NCI-H748 treated with DMSO at 0.1 percent for 48 hours (cell line): Measurements from ENCODE around the gene ASIC3.
A peak's percentile ranks its signal among the peaks of the same experiment; 100 is the strongest.

Experiments used
- DNase-seq: peaks from one replicate; lab custom pipeline; 2025; lab: John Stamatoyannopoulos, UW

Gene ASIC3

DNA sequence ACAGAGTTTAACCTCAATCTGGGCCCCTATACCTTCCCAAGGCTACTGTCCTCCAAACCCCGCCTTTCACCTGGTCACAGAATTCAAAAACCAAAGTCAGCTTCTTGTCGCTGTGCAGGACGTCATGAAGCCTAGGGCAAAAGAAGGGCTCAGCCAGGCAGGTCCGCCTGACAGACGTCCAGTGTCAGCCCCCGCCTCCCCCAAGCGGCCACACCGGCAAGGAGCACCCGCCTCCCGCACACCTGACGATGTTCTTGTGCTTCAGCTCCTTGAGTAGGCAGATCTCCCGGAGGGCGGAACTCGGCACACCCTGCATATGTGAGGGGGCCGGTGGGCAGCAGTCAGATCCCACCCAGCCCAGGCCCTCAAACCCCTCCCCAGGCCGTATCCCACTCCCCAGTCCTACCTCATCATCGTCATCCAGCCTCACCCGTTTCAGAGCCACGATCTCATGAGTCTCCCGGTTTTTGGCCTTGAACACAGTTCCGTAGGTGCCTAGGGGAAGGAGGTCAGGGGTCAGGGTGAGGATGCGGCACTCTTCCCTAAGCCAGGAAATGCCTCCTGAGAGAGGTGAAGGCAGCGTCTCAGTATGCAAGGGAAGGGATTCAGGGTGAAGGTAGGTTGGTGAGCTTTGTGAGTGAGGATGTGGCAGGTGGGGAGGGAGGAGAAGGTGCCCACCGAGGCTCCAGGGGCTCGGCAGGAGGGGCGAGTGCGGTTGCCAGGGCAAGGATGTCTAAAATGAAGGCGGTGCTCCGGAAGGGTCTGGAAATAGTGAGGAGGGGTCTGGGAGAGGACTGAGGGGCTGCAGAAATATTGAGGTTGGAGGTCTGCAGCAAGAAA lies 8.6 kb downstream of the ASIC3 start:
- DNase-seq = no peak

DNA sequence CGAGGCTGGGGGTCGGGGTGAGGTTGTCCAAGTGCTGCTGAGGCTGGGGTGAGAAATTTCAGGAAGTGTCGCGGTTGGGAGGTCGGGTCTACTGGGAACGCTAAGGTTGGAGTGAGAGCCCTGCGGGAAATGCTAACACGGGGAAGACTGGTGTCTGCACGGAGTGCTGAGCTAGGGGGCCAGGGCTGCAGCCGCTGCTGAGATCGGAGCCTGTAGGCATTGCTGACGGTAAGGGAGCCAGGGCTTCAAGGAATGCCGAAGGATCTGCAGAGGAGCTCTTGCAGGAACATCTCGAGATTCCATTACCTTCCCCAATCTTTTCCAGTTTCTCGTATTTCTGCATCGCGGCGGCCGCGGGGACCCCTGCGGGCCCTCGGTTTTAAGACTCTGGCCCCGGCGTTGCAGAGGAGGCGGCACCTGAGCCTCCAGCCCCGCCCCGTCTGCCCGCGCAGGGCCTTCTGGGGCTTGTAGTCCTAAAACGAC lies 9.2 kb downstream of the ASIC3 start, which contains the start of gene CDK5:
CDK5 (minus strand) TSS at position 392 of the 483 bp plus-strand sequence; CDS start at position 343, 49 bp downstream.
- DNase-seq = peak; percentile 49

DNA sequence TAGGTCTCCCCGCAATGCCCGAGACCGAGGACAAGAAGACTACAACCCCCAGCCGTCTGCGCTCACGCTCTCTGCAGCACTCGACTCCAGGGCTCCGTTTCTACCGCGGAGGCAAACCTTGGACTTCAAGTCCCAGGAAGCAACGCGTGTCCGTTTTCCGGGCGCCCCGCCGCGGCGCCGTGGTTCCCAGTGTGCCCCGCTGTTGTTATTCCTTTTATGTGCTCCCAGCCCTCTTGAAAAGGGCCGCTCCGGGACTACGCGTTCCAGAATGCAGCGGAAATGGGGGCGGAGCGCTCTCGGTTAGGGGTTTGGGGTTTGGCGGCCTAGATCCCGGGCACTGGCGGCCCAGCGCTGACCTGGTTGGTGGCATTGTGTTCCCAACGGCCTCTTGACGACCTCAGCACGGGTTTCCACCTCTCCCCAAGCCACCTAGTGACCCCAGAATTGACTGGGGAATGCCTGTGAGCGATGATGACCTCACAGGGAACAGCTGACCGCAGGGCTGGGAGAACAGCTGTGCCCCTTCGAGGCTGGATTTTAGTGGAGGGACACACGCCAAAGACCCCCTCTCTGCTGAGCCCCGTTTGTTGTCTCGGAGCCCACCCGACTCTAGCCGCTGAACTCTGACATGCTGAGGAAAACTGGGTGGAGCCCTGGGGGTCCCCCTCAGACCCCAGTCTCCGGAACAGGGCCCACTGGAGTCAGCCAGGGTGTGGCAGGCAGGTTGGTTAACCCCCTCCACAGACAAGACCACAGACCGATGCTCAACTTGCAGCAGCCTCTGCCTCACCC lies 9.9 kb downstream of the ASIC3 start:
- peak; percentile 97 for DNase-seq

DNA sequence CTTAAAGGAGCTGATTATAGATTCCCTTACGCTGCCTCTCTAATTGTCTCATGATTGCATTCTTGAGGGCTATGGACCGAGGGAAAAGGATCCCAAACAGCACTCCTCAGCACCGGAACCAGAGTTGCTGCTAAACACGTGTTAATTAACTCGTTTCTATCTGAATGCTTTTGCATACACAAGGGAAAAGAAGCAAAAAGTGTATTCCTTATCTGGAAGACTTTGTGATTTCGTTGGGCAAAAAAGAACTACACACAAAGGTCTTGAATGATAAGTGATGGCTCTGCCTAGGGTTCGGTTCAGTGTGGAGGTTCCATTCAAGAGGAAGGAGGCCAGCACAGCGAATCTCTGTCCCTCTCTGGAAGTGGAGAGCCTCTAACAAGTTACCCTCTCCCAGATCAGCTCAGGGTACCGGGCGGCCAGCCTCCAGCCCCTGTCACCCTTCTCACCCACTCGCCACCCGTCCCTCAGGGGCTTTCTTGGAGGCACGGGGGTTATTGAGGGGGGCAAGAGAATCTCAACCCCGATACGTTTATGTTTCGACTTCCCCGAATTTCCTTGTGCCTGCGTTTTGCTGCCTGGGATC lies 10.5 kb downstream of the ASIC3 start:
- DNase-seq = no peak

DNA sequence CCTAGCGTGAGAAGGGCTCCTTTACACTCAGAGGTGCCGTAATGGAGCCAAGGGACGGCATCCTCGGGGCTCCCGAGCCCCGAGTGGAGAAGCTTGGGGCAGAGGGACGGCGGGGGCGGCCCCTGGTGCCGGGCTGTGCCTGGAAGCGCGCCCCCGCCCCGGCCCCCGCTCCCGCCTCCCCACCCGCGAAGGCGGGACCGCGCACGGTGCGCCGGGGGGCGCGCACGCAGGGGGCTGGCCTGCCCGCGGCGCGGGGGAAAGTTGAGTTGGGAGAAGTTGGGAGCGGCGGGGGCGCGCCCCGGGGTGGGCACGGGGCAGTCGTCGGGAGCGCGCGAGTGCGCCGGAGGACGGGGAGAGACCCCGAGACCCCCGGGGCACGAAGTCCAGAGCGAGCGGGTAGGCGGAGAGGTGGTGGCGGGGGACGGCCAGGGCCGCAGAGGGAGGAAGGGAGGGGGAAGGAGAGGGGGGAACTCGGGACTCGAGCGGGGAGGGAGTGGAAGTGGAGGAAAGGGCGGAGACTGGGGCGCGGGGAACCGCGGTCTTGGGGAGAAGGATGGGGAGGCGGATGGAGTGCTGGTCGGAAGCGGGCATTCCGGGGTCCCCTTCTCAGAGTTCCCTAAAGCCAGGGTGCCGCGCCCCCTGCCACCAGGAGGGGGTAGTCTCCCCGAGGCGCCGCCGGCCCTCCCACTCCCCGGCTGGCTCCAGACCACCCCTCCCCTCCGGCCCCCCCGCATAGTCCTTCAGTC lies 11.2 kb downstream of the ASIC3 start, which contains the start of gene SLC4A2:
SLC4A2 (plus strand) TSS at position 223 of the 746 bp plus-strand sequence. CDS start 2,399 bp downstream, outside the sequence.
- peak; percentile 39 for DNase-seq

DNA sequence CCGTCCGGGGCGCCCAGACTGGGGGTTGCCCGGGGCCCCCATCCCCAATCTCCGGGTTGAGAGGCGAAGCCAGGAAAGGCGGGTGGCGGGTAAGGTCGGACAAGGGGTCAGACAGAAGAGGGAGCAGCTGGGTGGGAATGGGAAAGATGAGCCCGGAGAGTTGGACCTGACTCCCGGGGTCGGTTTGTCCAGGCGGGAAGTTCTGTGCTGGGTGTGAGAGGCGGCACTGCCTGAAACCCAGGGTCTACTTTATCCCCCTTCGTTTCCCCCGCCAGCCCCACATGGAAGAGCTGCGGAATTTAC lies 11.7 kb downstream of the ASIC3 start:
- DNase-seq = no peak

DNA sequence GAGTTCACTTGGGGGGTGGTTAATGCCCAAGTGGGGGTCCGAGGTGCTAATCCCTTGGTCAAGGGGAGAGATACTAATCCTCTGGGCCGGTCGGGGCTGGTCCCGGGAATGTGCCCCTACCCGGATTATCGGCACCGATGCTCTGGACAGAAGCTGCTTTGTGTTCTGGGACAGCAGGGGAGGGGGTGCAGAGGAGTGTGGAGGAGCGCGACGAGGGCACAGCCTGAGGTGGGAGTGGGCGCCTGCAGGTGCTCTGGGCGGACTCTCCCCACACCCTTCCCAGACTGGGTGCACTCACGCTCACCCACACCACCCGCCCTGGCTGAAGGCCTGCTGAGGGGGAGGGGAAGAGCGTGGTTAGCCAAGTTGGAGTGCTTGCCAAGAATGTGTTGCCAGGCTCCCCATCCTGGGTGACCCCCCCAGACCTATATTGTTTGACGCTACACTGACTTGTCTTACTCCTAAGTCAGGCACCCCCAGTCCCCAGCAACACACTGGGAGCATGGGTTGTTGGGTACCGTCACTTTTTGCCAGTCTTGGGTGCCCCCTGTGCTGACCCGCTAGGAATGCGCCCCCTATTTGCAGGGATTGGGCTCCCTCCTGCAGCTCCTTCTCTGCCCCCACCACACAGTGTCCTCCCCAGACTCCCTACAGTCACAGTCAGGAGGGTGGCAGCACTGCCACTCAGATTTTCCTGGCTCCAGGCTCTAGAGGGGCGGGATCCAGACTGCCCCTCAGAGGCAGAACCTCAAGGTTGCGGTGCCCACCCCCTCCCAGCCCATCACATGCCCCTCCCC lies 12.3 kb downstream of the ASIC3 start:
- no peak for DNase-seq

DNA sequence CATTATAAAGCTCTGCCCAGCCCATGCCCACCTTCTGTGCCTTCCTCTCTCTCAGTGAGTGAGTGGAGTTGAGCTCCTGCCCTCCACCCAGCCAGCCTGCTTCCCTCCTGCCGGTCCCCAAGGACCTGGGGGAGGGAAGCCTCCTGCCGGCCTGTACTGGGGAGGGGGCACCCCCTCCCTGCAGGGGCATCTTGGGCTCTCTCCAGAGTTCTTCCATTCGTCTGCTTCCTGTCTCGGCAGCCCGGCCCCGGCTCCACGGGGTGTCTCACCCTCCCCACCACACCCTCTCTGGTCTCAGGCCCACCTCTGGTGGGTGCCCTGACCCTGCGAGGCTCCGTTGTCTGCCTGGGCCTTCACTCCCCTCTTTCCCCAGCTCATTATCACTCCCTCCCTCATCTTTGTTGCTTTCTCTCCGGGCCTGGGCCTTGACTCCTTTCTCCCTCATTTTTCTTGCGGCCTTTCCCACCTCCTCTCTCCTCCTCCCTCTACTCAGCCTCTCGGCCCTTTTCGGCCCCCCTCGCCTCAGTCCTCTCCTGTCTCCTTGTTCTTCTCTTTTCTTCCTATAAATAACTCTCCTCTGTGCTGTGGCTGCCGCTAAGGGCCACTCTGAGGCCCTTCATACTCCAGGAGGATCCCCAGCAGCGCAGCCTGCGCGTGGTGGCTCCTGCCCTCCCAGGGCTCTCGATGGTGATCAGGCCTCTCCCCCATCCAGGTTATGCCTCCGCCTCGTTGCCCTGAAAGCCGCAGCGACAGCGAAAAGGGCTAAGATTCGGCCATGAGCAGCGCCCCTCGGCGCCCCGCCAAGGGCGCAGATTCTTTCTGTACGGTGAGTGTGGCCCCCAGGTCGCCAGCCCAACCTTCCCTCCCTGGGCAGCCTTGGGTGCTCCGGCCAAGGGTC lies 13.1 kb downstream of the ASIC3 start:
- no peak for DNase-seq

DNA sequence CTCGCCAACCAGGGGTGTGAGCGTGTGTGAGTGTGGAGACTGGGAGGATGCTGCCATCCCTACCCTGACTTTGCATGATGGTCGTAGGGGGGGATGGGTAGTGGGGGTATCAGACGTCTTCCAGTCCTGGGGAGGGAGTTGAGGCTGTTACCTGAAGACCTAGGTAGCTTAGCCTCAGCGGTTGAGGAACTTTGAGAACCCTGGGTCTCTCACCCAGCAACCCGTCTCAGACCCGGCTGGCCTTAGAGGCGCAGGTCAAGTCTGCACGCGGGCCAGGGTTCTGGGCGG lies 13.7 kb downstream of the ASIC3 start:
- no peak for DNase-seq

DNA sequence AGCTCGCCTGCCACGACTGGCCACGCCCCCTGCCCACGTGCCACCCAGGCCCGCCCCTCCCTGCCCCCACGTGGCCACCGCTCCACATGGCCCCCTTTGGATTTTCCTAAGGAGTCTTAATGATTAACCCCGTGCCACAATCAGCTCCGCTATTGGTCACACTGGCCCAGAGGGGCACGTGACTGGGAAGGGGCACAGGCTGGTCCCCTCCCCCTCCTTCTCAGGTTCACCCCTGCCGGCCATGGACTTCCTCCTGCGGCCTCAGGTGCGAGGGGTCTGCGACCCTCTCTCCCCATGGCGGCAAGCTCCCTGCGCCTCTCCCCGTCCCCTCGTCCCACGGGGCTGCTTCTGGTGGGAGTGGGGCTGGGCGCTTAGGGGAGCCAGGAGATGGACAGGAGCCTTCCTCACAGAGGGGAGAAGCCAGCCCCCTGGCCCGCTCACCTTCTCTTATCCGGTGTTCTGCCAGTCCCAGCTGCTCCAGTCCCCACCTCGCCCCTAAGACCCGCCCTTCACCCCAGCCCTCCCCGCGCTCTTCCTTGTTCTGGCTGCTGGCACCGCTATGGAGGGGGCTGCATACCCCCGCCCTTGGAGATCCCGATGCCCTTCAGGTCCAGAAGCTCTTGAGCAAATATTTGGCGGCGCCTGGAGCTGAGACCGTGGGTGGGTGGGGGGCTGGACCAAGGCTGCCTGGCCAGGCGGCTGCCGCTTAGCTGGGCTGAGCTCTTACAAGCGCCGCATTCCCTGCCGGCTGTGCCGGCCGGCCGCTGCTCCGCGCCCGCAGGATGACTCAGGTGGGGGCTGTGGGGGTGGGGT lies 14.3 kb downstream of the ASIC3 start:
- DNase-seq = no peak

DNA sequence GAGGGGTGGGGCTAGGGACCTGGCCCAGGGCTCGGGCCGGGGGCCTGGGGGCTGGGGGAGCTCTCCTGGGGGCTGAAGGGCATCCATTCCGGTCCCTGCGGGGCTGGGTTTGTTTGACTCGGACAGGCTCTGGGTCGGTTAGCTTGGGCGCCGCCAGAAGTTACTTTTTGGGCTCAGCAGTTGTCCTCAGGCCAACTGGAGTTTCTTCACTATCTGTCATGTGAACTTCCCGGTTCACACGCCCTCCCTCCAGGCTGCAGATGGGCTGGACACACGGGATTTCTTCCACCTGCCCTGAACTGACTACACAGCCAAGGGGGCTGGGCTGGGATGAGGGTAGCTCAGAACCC lies 14.9 kb downstream of the ASIC3 start:
- no peak for DNase-seq

DNA sequence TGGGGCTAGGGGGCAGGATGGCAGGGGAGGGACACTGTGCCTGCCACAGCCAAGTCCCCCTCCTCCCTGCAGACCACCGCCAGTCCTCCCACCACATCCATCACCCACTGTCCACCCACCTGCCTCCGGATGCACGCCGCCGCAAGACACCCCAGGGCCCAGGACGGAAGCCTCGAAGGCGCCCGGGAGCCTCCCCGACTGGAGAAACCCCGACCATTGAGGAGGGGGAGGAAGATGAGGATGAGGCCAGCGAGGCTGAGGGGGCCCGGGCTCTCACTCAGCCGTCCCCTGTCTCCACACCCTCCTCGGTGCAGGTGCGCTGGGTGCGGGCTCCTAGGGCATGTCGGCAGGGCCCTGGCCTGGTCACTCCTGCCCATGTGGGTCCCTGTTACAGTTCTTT lies 16.1 kb downstream of the ASIC3 start:
- DNase-seq = no peak

DNA sequence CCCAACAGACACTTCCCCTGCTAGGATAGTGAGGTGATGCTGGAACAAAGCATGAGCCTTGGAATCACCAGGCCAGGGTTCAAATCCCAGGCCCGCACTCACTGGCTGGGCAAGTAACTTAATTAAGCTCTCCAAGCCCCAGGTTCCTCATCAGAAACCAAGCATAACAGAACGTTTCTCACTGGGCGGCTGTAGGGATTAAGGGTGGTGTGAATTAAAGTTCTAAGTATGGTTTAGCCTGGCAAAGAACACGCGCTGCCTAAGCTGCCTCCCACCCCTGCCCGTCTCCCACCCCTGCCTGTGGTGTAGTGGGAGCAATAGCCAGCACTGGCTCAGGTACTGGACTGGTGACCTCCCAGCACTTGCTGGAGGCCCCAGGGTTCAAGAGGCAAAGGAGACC lies 16.7 kb downstream of the ASIC3 start:
- DNase-seq = no peak

DNA sequence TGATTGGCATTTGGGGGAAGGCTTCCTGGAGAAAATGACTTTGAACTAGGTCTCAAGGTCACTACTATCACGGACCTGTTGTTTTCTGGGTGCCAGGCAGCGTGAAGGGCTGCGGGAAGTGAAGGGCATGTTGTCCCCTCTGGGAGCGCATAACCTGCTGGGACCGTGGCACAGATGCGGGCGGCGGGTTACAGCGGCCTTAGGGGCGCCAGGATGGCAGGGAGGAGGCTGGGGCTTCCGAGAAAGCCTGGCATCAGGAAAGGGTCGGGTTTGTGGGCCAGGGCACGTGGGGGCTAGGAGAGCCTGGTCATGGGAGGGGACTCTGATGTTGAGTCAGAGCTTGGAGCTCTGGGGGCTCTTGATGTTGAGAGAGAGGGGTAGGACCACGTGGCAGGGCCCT lies 17.2 kb downstream of the ASIC3 start:
- no peak for DNase-seq

DNA sequence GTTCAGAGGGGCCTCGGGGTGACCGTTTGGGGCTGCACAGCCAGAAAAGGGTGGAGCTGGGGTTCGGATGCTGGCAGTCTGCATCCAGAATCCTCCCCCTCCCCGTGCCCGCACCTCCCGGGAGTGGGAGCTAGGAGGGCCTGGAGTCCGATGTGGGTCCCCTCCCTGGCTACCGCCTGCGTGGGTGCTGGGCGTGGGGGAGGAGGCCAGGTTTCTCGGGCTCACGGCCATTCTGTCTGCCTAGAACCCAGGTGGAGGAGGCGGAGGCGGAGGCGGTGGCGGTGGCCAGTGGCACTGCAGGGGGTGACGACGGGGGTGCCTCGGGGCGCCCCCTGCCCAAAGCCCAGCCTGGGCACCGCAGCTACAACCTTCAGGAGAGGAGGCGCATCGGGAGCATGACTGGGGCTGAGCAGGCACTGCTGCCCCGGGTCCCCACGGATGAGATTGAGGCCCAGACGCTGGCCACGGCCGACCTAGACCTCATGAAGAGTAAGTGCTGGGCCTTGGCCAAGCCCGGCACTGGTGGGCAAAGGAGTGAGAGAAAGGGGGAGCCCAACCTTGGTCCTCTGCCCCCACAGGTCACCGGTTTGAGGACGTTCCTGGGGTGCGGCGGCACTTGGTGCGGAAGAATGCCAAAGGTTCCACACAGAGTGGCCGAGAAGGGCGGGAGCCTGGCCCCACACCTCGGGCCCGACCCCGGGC lies 18.1 kb downstream of the ASIC3 start:
- DNase-seq = no peak

DNA sequence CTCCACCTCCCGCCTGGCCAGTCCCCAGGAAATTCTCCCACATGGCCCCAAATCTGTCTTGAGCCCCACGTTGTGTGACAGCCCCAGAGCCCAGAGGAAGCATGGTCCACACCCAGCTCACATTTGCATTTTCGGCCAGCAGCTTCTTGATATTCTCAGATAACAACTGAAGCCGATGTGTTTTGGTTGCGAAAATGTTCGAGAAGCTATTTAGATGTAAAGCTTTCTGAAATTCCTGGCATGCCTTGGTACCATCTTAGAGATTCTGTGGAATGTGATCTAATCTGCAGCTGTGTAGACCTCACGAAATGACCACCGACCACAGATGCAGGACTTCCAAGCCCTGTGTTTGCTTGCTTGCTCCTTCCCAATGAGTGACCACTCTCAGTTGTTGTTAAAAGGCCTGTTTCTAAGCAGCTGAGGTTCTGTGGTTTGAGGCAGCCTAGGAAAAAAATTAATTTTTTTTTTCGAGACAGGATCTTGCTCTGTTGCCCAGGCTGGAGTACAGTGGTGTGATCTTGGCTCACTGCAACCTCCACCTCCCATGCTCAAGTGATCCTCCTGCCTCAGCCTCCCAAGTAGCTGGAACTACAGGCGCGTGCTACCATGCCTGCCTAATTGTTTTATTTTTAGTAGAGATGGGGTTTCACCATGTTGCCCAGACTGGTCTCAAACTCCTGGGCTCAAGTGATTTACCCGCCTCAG lies 19.9 kb downstream of the ASIC3 start:
- DNase-seq = no peak

DNA sequence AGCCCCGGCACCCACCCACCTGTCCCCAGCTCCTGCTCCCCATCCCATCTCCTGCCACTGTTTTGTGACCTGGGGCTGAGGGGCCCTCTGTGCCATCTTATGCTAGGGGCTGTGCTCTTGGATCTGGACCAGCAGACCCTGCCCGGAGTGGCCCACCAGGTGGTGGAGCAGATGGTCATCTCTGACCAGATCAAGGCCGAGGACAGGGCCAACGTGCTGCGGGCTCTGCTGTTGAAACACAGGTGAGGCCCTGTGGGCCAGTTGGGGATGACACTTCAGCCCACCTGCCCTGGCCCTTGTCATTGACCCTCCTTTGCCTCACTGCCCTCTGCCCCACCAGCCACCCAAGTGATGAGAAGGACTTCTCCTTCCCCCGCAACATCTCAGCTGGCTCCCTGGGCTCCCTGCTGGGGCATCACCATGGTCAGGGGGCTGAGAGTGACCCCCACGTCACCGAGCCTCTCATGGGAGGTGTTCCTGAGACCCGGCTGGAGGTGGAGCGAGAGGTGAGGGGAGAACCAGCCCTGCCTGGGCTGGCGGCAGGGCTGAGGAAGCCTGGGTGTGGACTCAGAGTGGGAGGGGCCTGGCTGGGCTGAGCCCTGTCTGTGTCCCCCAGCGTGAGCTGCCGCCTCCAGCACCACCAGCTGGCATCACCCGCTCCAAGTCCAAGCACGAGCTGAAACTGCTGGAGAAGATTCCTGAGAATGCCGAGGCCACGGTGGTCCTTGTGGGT lies 21.7 kb downstream of the ASIC3 start:
- DNase-seq = no peak

DNA sequence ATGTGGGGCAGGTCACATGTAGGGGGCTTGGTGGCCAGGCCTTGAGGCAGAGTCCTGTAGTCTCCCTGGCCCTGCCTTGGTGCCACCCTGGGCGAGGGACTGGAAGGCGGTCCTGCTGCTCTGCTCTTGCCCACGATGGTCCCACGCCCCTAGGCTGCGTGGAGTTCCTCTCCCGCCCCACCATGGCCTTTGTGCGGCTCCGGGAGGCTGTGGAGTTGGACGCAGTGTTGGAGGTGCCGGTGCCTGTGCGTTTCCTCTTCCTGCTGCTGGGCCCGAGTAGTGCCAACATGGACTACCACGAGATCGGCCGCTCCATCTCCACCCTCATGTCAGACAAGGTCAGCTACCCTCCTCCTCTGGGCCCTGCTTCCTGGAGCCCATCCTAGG lies 22.2 kb downstream of the ASIC3 start:
- DNase-seq = no peak
